22Rv1 (cell line): ENCODE measurements around the gene SRMS.
A peak's percentile ranks its signal among the peaks of the same experiment; 100 is the strongest.

Source experiments
- H3K27ac ChIP-seq: fragments of 450-650 bp; 2 replicates; pipeline ENCODE4 v1.5.1; 2017
- CTCF ChIP-seq: fragments of 450-650 bp; IDR thresholded peaks from 2 replicates; pipeline ENCODE4 v1.5.1; 2017; ENCODE audit warnings: mild to moderate bottlenecking
- ZFX ChIP-seq: fragments of 450-650 bp; IDR thresholded peaks from 2 replicates; pipeline ENCODE4 v1.6.1; 2017; ENCODE audit warnings: antibody characterized with exemption, borderline replicate concordance

Gene SRMS

DNA sequence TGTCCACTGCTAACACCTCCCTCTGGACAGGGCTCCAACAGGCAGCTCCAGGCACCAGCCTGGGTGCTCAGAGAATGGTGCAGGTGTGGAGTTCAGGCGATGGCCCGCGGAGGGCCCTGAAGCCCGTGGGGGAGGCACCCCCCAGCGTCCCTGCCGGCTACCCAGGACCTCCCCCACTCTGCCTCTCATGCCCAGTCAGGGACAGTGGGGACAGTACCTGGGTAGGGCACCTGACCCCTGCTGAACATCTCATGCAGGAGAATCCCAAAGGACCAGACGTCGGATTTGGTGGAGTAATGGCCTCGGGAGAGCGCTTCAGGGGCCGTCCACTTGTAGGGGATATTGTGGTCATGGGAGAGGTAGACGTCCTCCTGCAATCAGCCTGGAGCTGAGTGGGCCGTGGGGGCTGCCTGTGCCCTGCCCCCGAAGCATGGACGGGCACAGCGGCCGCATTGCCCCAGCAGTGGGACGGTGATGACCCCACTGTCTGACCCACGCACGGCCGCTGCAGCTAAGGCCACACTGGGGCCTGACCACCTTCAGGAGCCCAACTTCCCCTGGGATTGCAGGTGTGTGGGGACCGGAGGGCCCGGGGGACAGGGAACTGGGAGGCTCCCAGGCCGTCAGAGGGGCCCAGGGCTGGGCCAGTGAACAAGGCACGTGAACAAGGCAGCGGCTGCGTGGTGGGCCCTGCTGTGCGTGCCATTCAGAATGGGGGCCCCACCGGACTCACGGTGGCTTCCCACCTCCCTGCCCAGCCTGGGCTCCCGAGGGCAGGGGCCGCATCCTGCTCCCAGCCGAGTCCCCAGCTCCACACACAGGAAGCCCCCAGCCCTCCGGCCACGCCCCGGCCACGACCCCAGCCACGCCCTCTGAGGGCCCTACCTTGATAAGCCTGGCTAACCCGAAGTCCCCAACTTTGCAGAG, 17.4 kb downstream of the SRMS start:
- TF ChIP-seq ZFX (no peak), CTCF (no peak)
- H3K27ac ChIP-seq: no peak overlapping the region

GRCh38 chr20:63529180-63529860, 18.2 kb downstream of the SRMS start:
- H3K27ac ChIP-seq: no peak overlapping the region
- TF ChIP-seq ZFX (no peak), CTCF (no peak)

GRCh38 chr20:63527184-63527583, 20.4 kb downstream of the SRMS start:
- no peak overlapping the region for H3K27ac ChIP-seq
- TF ChIP-seq ZFX: no peak
- no peak for TF ChIP-seq CTCF

- TF ChIP-seq ZFX (no peak), CTCF (no peak)
- H3K27ac ChIP-seq: no peak overlapping the region
Observed at GRCh38 chr20:63525971-63526370, 21.6 kb downstream of the SRMS start.

DNA sequence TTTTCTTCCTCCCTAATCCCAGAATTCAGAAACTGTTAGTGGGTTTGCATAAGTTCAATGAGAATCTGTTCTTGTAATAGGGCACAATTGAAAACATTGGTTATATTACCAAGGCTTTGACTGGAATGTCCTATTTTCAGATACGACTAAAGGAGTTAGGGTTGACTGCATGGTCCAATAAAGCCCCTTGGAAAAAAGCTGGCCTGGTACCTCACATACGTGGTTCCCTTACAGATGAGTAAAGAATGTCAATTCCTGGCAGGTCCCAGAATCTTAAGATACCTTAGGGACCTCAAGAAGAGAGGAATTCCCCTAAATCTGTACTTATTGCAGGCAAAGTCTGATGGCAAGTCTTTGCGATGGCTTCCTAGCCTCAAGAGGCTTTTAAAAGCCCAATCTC, 22.4 kb downstream of the SRMS start:
- no peak for TF ChIP-seq CTCF
- no peak for TF ChIP-seq ZFX
- peak overlapping the region; percentile 29 for H3K27ac ChIP-seq

DNA sequence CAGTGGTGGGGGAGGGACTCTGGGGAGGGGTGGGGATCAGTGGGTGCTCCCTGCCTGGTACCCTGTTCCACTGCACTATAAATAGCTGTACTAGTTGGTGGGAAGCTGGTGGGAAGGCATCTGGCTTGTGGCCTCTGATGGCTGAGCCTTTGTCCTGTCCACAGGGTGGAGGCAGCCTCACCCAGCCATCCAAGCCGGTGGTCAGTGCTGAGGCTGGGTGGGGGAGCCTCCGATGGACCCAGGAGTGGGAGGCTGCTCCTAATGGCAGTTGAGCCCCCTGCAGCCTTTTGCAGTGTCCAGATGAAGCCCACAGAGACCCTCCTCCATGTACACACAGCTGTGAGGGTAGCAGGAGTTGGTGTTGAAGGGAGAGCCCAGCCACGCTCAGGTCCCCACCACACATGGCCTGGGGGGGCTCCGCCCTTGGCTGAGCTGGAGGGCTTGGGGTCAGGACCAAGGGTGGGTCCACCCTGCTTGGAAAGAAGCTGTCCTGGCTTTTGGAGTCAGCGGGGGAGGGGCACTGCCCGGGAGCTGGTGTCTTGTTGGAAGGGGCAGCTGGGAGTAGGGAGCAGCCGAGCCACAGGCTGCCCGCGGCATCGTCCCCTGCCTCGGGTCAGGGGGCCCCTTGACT, 24.5 kb downstream of the SRMS start:
- TF ChIP-seq ZFX (no peak), CTCF (no peak)
- no peak overlapping the region for H3K27ac ChIP-seq
